Nephron progenitor cell (in vitro differentiated cells): ENCODE data around the gene CCL16.
"Not testable (repeated sequence)": the region's sequence is repeated elsewhere in the genome, so short reads cannot be mapped to it uniquely, and the experiment has no call there.

Source experiments
- DNase-seq: peaks from one replicate; pipeline ENCODE4 v3.0.0; 2021
- H3K27ac Mint-ChIP-seq: 2 replicates; pipeline ENCODE4 v1.8.0; 2021; ENCODE audit warnings: mild to moderate bottlenecking, moderate library complexity, mixed read lengths
- H3K27me3 Mint-ChIP-seq: 2 replicates; pipeline ENCODE4 v1.8.0; 2021; ENCODE audit warnings: mild to moderate bottlenecking, low read depth, mixed read lengths; ENCODE audit not compliant: poor library complexity
- H3K36me3 Mint-ChIP-seq: 2 replicates; pipeline ENCODE4 v1.8.0; 2021; ENCODE audit warnings: low read depth, mixed read lengths
- H3K4me1 Mint-ChIP-seq: 2 replicates; pipeline ENCODE4 v1.8.0; 2021; ENCODE audit warnings: mixed read lengths
- H3K4me3 Mint-ChIP-seq: 2 replicates; pipeline ENCODE4 v1.8.0; 2021; ENCODE audit warnings: mild to moderate bottlenecking, moderate library complexity, mixed read lengths
- H3K9me3 Mint-ChIP-seq: 2 replicates; pipeline ENCODE4 v1.8.0; 2021; ENCODE audit warnings: mild to moderate bottlenecking, moderate library complexity, mixed read lengths
- CTCF ChIP-seq: fragments of 200-600 bp; sonication (generic); IDR thresholded peaks from 2 replicates; pipeline ENCODE4 v1.5.0; 2021; ENCODE audit warnings: antibody characterized with exemption

Gene CCL16

GRCh38 chr17:35998018-35998545 lies 16.8 kb upstream of the CCL16 start:
- no peak for TF ChIP-seq CTCF
- DNase-seq: no peak
- Mint-ChIP-seq H3K4me1 (peaks cover 7% of the 10 kb centered on the region), H3K27me3 (peaks cover 32% of the 10 kb centered on the region), H3K36me3 (no peaks in the 10 kb centered on the region), H3K27ac (no peak overlapping the region), H3K4me3 (no peak overlapping the region), H3K9me3 (peaks cover 16% of the 10 kb centered on the region)

GRCh38 chr17:35995346-35995745 lies 14.0 kb upstream of the CCL16 start:
- not testable (repeated sequence) for DNase-seq, H3K4me1 Mint-ChIP-seq, H3K4me3 Mint-ChIP-seq, H3K36me3 Mint-ChIP-seq, H3K27ac Mint-ChIP-seq
- H3K27me3 Mint-ChIP-seq: peaks cover 32% of the 10 kb centered on the region
- H3K9me3 Mint-ChIP-seq: peaks cover 19% of the 10 kb centered on the region

GRCh38 chr17:35991075-35991474 lies 9.8 kb upstream of the CCL16 start:
- peaks cover 12% of the 10 kb centered on the region for H3K27me3 Mint-ChIP-seq
- no peak overlapping the region for H3K4me3 Mint-ChIP-seq
- no peak overlapping the region for H3K27ac Mint-ChIP-seq
- no peak for TF ChIP-seq CTCF
- H3K4me1 Mint-ChIP-seq: no peaks in the 10 kb centered on the region
- DNase-seq: no peak
- peaks cover 25% of the 10 kb centered on the region for H3K9me3 Mint-ChIP-seq
- no peaks in the 10 kb centered on the region for H3K36me3 Mint-ChIP-seq

- DNase-seq: no peak
- Mint-ChIP-seq H3K4me1 (no peaks in the 10 kb centered on the region), H3K36me3 (no peaks in the 10 kb centered on the region), H3K4me3 (no peak overlapping the region), H3K9me3 (peaks cover 9% of the 10 kb centered on the region), H3K27ac (no peak overlapping the region), H3K27me3 (peaks cover 13% of the 10 kb centered on the region)
- TF ChIP-seq CTCF: no peak
Observed at GRCh38 chr17:35988164-35988563, 6.9 kb upstream of the CCL16 start.

GRCh38 chr17:35986643-35987042 lies 5.3 kb upstream of the CCL16 start, which contains the start of gene CCL14:
Gene CCL14, minus strand, starts transcription at chr17:35986729. Its CDS starts 80 bp downstream, at chr17:35986649.
- Mint-ChIP-seq H3K27ac (no peak within 1 kb of the TSS), H3K4me1 (no peaks in the 10 kb centered on the region), H3K27me3 (peaks cover 9% of the 10 kb centered on the region), H3K9me3 (peaks cover 6% of the 10 kb centered on the region), H3K4me3 (no peak within 1 kb of the TSS), H3K36me3 (no peaks in the 10 kb centered on the region)
- DNase-seq: no peak
- no peak for TF ChIP-seq CTCF

GRCh38 chr17:35984140-35984539 lies 2.8 kb upstream of the CCL16 start:
- no peaks in the 10 kb centered on the region for H3K4me1 Mint-ChIP-seq
- no peak for DNase-seq
- peaks cover 9% of the 10 kb centered on the region for H3K27me3 Mint-ChIP-seq
- H3K4me3 Mint-ChIP-seq: no peak overlapping the region
- H3K9me3 Mint-ChIP-seq: peaks cover 6% of the 10 kb centered on the region
- no peak for TF ChIP-seq CTCF
- H3K27ac Mint-ChIP-seq: no peak overlapping the region
- no peaks in the 10 kb centered on the region for H3K36me3 Mint-ChIP-seq
